Suppressor macrophage treated with lipopolysaccharide for 1 hour (primary cell): ENCODE results near the gene ASIC2.

Experiments used
- DNase-seq, 3 donors: peaks; one replicate each; pipeline ENCODE4 v3.0.0-alpha.2; 2020 to 2022

The ASIC2 gene

GRCh38 chr17:33202796-33203495 lies 90.1 kb downstream of the ASIC2 start:
- DNase-seq = no peak

- no peak for DNase-seq
Observed at GRCh38 chr17:33202021-33202420, 91.1 kb downstream of the ASIC2 start.

- DNase-seq = no peak
Observed at GRCh38 chr17:33201283-33201682, 91.8 kb downstream of the ASIC2 start.

- DNase-seq = no peak
Observed at GRCh38 chr17:33200587-33200986, 92.5 kb downstream of the ASIC2 start.

GRCh38 chr17:33199571-33200510 lies 93.3 kb downstream of the ASIC2 start:
- DNase-seq = no peak

- no peak for DNase-seq
Observed at GRCh38 chr17:33198954-33199353, 94.1 kb downstream of the ASIC2 start.

- DNase-seq = no peak
Observed at GRCh38 chr17:33197342-33197741, 95.8 kb downstream of the ASIC2 start.

- no peak for DNase-seq
Observed at GRCh38 chr17:33196883-33197282, 96.2 kb downstream of the ASIC2 start.

GRCh38 chr17:33192951-33193911 lies 99.9 kb downstream of the ASIC2 start:
- DNase-seq = no peak

GRCh38 chr17:33183487-33184026 lies 109.5 kb downstream of the ASIC2 start:
- DNase-seq = no peak

GRCh38 chr17:33179151-33179550 lies 113.9 kb downstream of the ASIC2 start:
- no peak for DNase-seq

- DNase-seq = no peak
Observed at GRCh38 chr17:33178681-33179080, 114.4 kb downstream of the ASIC2 start.

- no peak for DNase-seq
Observed at GRCh38 chr17:33175562-33175961, 117.5 kb downstream of the ASIC2 start.

- no peak for DNase-seq
Observed at GRCh38 chr17:33171931-33172330, 121.2 kb downstream of the ASIC2 start.

GRCh38 chr17:33169580-33170285 lies 123.4 kb downstream of the ASIC2 start:
- DNase-seq = no peak

GRCh38 chr17:33167736-33168135 lies 125.4 kb downstream of the ASIC2 start:
- no peak for DNase-seq

- DNase-seq = no peak
Observed at GRCh38 chr17:33166472-33166871, 126.6 kb downstream of the ASIC2 start.

- no peak for DNase-seq
Observed at GRCh38 chr17:33164169-33164881, 128.8 kb downstream of the ASIC2 start.

- no peak for DNase-seq
Observed at GRCh38 chr17:33163533-33164168, 129.4 kb downstream of the ASIC2 start.

GRCh38 chr17:33154869-33155455 lies 138.1 kb downstream of the ASIC2 start:
- DNase-seq = no peak
